Measurements from ENCODE around the gene PRLHR.

Gene PRLHR

DNA sequence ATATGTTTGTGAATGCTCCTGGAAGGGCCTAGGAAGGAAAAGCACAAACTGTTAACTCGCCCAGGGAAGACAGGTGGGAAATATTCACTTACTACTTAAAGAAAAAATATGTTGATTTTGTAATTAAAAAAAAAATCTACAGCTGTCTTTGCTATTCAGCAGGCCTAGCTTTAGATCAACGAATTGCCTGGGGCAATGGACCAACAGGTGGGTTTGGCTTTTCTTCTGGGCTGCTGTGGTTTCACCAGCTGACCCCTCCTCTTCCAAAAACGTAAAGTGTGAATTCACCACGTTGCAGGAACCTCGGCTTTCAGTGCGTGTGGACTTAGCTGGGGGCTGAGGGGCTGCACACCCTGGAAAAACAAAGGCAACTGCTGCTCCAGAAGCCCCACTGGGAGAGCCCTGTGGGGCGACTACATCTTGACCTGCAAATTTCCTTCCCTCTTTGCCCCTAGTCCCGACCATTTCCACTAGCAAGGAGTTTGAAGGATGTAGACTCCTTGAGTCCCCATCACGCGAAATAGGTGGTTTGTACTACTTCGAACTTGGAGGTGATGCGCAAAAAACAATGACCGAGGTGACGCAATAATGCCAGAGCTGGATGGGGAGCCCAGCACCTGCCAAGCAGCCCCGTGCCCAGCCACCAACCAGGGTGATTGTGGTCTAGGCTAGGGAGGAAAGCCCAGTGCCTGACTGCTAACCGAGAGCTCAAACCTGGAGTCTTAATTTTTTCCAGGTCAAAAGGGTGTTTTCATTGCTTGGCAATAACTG is 7.4 kb downstream of the PRLHR start:
- Histone ChIP-seq H3K9me3 (ENCODE audit: control insufficient read depth, insufficient read depth, low read length) (no peaks in the 10 kb centered on the region), H3K27ac (ENCODE audit: low read length) (no peak overlapping the region), H3K4me1 (ENCODE audit: control insufficient read depth, insufficient read depth, low read length) (no peaks in the 10 kb centered on the region), H3K36me3 (ENCODE audit: control insufficient read depth, insufficient read depth, low read length) (no peaks in the 10 kb centered on the region), H3K27me3 (ENCODE audit: control insufficient read depth, insufficient read depth, low read length) (peaks cover 2% of the 10 kb centered on the region; the same call in 1 of the 2 replicates), H3K4me3 (ENCODE audit: low read length) (no peak overlapping the region)
- whole genome bisulfite sequencing (ENCODE audit: insufficient coverage, insufficient read length) = no CpG with 5 or more reads among the region's 16 CpGs
- no peak for DNase-seq (ENCODE audit: low read depth, low spot score)

DNA sequence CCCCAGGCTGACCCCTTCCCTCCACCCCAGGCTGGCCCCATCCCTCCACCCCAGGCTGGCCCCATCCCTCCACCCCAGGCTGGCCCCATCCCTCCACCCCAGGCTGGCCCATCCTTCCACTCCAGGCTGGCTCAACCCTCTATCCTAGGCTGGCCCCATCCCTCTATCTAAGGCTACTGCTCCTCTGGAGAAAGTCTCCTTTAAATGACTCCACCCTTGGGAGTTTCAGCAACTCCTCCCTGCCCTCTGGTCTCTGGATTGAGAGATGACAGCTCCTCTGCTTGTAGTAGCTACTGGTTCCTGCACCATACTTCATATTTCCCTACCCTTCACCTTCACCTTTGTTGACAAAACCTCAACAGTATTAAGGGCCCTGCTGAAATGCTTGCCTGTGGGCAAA is 8.5 kb downstream of the PRLHR start:
- H3K4me3 ChIP-seq (ENCODE audit: low read length) = no peak overlapping the region
- no peaks in the 10 kb centered on the region for H3K36me3 ChIP-seq (ENCODE audit: control insufficient read depth, insufficient read depth, low read length)
- H3K27me3 ChIP-seq (ENCODE audit: control insufficient read depth, insufficient read depth, low read length) = no peaks in the 10 kb centered on the region
- DNase-seq (ENCODE audit: low read depth, low spot score) = no peak
- H3K9me3 ChIP-seq (ENCODE audit: control insufficient read depth, insufficient read depth, low read length) = no peaks in the 10 kb centered on the region
- H3K27ac ChIP-seq (ENCODE audit: low read length) = no peak overlapping the region
- no peaks in the 10 kb centered on the region for H3K4me1 ChIP-seq (ENCODE audit: control insufficient read depth, insufficient read depth, low read length)

DNA sequence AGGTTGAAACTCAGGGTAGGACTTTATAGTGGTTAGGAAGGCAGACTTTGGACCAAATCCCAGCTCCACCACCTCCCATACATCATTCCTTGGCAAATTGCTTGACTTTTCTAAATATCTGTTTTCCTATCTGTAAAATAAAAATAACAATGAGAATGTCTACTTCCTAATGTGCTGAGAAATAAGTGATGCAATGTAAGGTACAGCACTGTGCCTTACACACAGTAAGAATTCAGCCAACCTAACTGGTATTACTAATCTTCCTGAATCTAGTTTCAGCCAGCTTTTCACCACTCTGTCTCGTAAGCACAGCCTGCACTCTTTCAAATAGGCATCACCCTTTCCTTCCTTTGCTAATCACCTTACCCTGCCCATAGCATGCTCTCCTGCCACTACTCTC is 9.7 kb downstream of the PRLHR start:
- no peak overlapping the region for H3K4me3 ChIP-seq (ENCODE audit: low read length)
- no peaks in the 10 kb centered on the region for H3K27me3 ChIP-seq (ENCODE audit: control insufficient read depth, insufficient read depth, low read length)
- H3K27ac ChIP-seq (ENCODE audit: low read length) = no peak overlapping the region
- no peaks in the 10 kb centered on the region for H3K4me1 ChIP-seq (ENCODE audit: control insufficient read depth, insufficient read depth, low read length)
- WGBS (ENCODE audit: insufficient coverage, insufficient read length) = no CpG with 5 or more reads among the region's 1 CpG
- H3K9me3 ChIP-seq (ENCODE audit: control insufficient read depth, insufficient read depth, low read length) = no peaks in the 10 kb centered on the region
- DNase-seq (ENCODE audit: low read depth, low spot score) = no peak
- no peaks in the 10 kb centered on the region for H3K36me3 ChIP-seq (ENCODE audit: control insufficient read depth, insufficient read depth, low read length)

DNA sequence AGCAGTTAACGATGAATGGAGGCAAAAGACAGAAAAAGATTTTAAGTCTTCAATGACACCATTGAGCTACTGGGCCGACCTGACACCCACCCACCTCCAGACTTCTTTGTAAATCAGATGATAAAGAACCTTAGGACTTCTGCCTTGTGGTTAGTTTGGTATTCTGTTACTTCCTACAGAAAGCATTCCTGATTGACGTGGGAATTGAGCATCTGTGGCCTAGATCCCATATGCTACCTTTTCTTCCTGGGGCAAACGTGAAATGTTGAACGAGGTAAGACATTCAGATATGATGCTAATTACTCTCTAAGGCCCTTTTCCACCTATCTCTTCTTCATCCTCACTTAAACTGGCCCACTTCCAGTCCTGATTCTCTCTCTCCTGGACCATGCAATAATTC is 10.2 kb downstream of the PRLHR start:
- no CpG with 5 or more reads among the region's 5 CpGs for WGBS (ENCODE audit: insufficient coverage, insufficient read length)
- no peaks in the 10 kb centered on the region for H3K4me1 ChIP-seq (ENCODE audit: control insufficient read depth, insufficient read depth, low read length)
- no peak for DNase-seq (ENCODE audit: low read depth, low spot score)

DNA sequence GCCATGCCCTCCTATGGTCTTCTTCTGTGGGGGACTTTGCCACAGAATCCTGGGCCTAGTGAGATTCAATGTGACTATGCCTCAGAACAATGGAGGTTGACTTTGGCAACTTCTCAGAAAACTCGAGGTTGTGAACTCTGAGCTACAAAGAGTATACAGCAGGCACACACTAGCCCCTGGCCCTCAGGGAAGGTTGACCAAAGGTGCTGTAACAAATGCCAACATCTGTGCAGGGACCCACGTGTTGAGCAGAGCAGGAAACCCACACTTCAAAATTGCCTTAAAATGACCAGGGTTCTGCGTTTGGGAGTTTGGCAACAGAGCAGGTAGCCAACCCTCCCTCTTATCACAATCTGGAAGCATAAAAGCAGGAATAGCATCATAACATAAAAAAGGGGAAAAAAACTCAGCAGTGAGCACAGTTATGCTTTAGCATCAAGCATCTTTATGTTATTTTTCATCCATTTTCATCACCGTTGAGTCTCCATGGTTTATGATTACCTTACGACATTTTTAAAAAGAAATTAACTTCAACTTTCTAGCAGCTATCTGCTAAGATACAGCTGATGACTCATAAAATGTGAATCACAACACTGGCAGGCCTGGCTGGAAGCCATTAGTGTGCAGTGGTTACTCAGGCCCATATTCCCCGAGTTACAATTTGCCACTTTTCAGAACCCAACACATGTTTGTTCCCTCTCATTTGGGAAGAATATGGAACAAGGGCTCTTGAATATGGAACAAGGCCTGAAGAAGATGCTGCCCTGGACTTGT is 11.1 kb downstream of the PRLHR start:
- no peak for DNase-seq (ENCODE audit: low read depth, low spot score)
- H3K4me3 ChIP-seq (ENCODE audit: low read length) = no peak overlapping the region
- H3K36me3 ChIP-seq (ENCODE audit: control insufficient read depth, insufficient read depth, low read length) = no peaks in the 10 kb centered on the region
- no peaks in the 10 kb centered on the region for H3K9me3 ChIP-seq (ENCODE audit: control insufficient read depth, insufficient read depth, low read length)
- no CpG with 5 or more reads among the region's 6 CpGs for WGBS (ENCODE audit: insufficient coverage, insufficient read length)
- H3K27me3 ChIP-seq (ENCODE audit: control insufficient read depth, insufficient read depth, low read length) = no peaks in the 10 kb centered on the region
- no peak overlapping the region for H3K27ac ChIP-seq (ENCODE audit: low read length)
- no peaks in the 10 kb centered on the region for H3K4me1 ChIP-seq (ENCODE audit: control insufficient read depth, insufficient read depth, low read length)

More for the DNA sequence above, 10.2 kb downstream of the PRLHR start:
- Histone ChIP-seq H3K36me3 (ENCODE audit: control insufficient read depth, insufficient read depth, low read length) (no peaks in the 10 kb centered on the region), H3K9me3 (ENCODE audit: control insufficient read depth, insufficient read depth, low read length) (no peaks in the 10 kb centered on the region), H3K27me3 (ENCODE audit: control insufficient read depth, insufficient read depth, low read length) (no peaks in the 10 kb centered on the region), H3K4me3 (ENCODE audit: low read length) (no peak overlapping the region), H3K27ac (ENCODE audit: low read length) (no peak overlapping the region)

DNA sequence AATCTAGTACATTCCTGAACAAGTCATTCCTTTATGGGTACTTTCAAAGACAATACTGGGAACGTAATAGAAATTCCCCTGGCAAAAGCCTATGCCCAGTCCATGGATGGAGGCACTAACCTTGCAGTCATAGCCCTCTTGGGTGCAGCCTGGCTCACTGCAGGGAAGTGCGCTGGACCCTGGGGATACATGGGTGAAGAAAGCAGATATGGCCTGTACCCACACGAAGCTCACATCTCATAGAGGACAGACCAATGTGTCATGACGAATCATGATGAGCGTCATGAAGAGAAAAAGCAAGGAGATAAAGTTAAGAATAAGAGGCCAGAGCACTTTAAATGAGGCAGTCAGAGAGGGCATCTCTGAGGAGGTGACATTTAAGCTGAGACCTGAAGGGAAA is 11.8 kb downstream of the PRLHR start:
- no CpG with 5 or more reads among the region's 5 CpGs for WGBS (ENCODE audit: insufficient coverage, insufficient read length)
- no peak overlapping the region for H3K27ac ChIP-seq (ENCODE audit: low read length)
- no peaks in the 10 kb centered on the region for H3K27me3 ChIP-seq (ENCODE audit: control insufficient read depth, insufficient read depth, low read length)
- H3K4me1 ChIP-seq (ENCODE audit: control insufficient read depth, insufficient read depth, low read length) = no peaks in the 10 kb centered on the region
- H3K4me3 ChIP-seq (ENCODE audit: low read length) = no peak overlapping the region
- H3K9me3 ChIP-seq (ENCODE audit: control insufficient read depth, insufficient read depth, low read length) = no peaks in the 10 kb centered on the region
- DNase-seq (ENCODE audit: low read depth, low spot score) = no peak
- H3K36me3 ChIP-seq (ENCODE audit: control insufficient read depth, insufficient read depth, low read length) = no peaks in the 10 kb centered on the region

DNA sequence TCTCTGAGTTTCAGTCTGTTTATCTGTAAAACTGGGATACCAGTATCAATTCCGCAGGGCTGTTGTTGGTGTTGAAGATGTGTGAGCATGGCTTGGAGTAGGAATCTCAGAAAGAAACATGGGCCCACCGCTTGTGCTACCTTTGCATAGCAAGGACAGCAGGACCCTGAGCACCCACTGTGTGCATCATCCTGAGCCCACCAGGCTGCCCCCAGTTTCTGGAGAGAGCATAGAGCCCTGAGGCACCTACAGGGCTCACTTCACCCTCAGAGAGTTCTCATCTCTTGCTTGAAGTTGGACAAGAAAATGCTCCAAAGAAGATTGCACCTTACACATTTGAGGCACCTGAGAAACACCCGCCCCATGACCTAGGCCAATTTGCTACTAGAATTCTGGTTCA is 12.9 kb downstream of the PRLHR start:
- no CpG with 5 or more reads among the region's 3 CpGs for WGBS (ENCODE audit: insufficient coverage, insufficient read length)
- DNase-seq (ENCODE audit: low read depth, low spot score) = no peak
- Histone ChIP-seq H3K27ac (ENCODE audit: low read length) (no peak overlapping the region), H3K4me3 (ENCODE audit: low read length) (no peak overlapping the region), H3K4me1 (ENCODE audit: control insufficient read depth, insufficient read depth, low read length) (no peaks in the 10 kb centered on the region), H3K36me3 (ENCODE audit: control insufficient read depth, insufficient read depth, low read length) (no peaks in the 10 kb centered on the region), H3K9me3 (ENCODE audit: control insufficient read depth, insufficient read depth, low read length) (no peaks in the 10 kb centered on the region), H3K27me3 (ENCODE audit: control insufficient read depth, insufficient read depth, low read length) (no peaks in the 10 kb centered on the region)

DNA sequence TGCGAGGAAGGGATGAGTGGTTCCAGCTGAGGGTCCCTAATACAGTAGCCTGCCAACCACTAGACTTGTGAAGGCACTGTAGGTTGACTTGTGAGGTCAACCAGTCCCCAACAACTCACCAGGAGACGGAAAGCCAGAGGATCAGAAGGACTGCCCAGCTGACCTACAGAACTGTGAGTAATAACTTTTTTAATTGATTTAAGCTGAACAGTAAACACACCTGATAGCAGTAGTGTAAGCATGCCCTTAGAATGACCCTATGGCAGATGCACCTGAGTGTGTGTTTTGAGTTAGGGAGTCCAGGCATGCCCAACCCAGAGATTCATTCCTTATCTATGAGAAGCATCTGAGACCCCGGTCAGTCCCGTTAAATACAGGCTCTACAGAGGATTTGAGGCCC is 14.1 kb downstream of the PRLHR start:
- WGBS (ENCODE audit: insufficient coverage, insufficient read length) = no CpG with 5 or more reads among the region's 4 CpGs
- no peaks in the 10 kb centered on the region for H3K9me3 ChIP-seq (ENCODE audit: control insufficient read depth, insufficient read depth, low read length)
- no peaks in the 10 kb centered on the region for H3K4me1 ChIP-seq (ENCODE audit: control insufficient read depth, insufficient read depth, low read length)
- H3K27me3 ChIP-seq (ENCODE audit: control insufficient read depth, insufficient read depth, low read length) = no peaks in the 10 kb centered on the region
- no peaks in the 10 kb centered on the region for H3K36me3 ChIP-seq (ENCODE audit: control insufficient read depth, insufficient read depth, low read length)
- H3K4me3 ChIP-seq (ENCODE audit: low read length) = no peak overlapping the region
- no peak for DNase-seq (ENCODE audit: low read depth, low spot score)
- no peak overlapping the region for H3K27ac ChIP-seq (ENCODE audit: low read length)

DNA sequence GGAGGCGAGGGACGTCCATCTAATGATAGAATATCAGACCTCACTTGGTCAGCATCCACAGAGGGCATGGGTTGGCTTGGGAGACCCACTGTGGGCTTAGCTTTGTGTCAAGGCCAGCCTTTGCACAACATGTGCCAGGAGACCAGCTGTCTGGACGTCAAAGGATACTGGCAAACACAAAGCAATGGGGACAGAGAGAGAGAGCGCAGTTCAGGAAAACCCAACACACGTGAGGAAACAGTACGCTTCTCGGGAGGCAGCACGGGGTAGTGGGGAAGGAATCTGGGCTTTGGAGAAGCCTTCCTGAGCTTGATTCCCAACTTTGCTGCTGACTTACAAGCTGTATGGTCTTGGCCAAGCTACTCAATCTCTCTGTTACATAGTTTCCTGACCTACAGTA is 14.7 kb downstream of the PRLHR start:
- Histone ChIP-seq H3K27me3 (ENCODE audit: control insufficient read depth, insufficient read depth, low read length) (no peaks in the 10 kb centered on the region), H3K9me3 (ENCODE audit: control insufficient read depth, insufficient read depth, low read length) (no peaks in the 10 kb centered on the region), H3K36me3 (ENCODE audit: control insufficient read depth, insufficient read depth, low read length) (no peaks in the 10 kb centered on the region), H3K27ac (ENCODE audit: low read length) (no peak overlapping the region), H3K4me1 (ENCODE audit: control insufficient read depth, insufficient read depth, low read length) (no peaks in the 10 kb centered on the region), H3K4me3 (ENCODE audit: low read length) (no peak overlapping the region)
- no peak for DNase-seq (ENCODE audit: low read depth, low spot score)
- 100% methylated on average over 1 of the region's 8 CpGs for WGBS (ENCODE audit: insufficient coverage, insufficient read length)

DNA sequence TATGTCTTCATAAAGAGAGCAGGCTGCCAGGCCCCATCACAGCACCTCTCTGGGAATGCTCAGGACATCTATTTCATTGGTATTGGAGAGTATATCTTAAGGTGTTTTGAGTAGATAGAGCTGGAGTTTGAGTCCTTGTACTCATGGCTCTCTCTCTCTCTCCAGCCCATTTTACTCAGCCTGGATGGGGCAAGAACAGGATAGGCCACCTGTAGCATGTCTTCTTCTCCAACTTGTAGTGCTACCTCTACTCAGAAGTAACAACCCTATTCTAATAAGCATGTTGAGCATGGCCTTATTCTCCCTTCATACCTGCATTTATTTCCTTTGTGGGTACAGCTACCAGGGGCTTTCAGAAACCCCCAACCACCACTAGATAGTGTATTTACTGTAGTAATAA is 21.9 kb downstream of the PRLHR start:
- Histone ChIP-seq H3K36me3 (ENCODE audit: control insufficient read depth, insufficient read depth, low read length) (no peaks in the 10 kb centered on the region), H3K27me3 (ENCODE audit: control insufficient read depth, insufficient read depth, low read length) (no peaks in the 10 kb centered on the region), H3K27ac (ENCODE audit: low read length) (no peak overlapping the region), H3K9me3 (ENCODE audit: control insufficient read depth, insufficient read depth, low read length) (no peaks in the 10 kb centered on the region), H3K4me1 (ENCODE audit: control insufficient read depth, insufficient read depth, low read length) (no peaks in the 10 kb centered on the region), H3K4me3 (ENCODE audit: low read length) (no peak overlapping the region)
- DNase-seq (ENCODE audit: low read depth, low spot score) = no peak

Measured in iPS DF 6.9 (cell line).